HCT116 (cell line): ENCODE data around the gene TYMS. TPM values are rescaled to one million over a fixed set of nuclear protein-coding genes. Genes with fewer than 3 reads are reported as not detected.

Experiments
- ATAC-seq: fragments of 200-7000 bp; cut with Tn5 transposase; 2 replicates; pipeline ENCODE4 v1.9.1; 2020; ENCODE audit warnings: mild to moderate bottlenecking, moderate library complexity
- BruUV-seq: library from RNA; stranded (reverse); fragments of 400-500 nt; replicated peaks from 2 replicates; lab custom pipeline; 2021; lab: Mats Ljungman, UMichigan
- CTCF ChIA-PET: fragments of 300-600 bp; sonication (Branson Sonifier 250); formaldehyde crosslinking; loops from one replicate; lab custom pipeline; 2021; ENCODE audit warnings: antibody characterized with exemption; lab: Charles Lee
- POLR2A ChIA-PET: fragments of 300-600, 350-600 bp; sonication (Branson Sonifier 250); formaldehyde crosslinking; loops from one replicate; lab custom pipeline; 2021; ENCODE audit warnings: antibody characterized with exemption; lab: Charles Lee
- RAD21 ChIA-PET, 2 experiments: fragments of 300-600 bp; sonication (Branson Sonifier 250); formaldehyde crosslinking; loops; one replicate each; lab custom pipeline; 2023; ENCODE audit warnings: low total read pairs in 2 of 2; ENCODE audit not compliant: uncharacterized antibody in 2 of 2, unreplicated experiment in 2 of 2, low non-redundant PET in 1 of 2; lab: Charles Lee
- DNase-seq: peaks from one replicate; pipeline ENCODE4 v3.0.0-alpha.2; 2010; ENCODE audit warnings: low read depth, low spot score
- H2AFZ ChIP-seq: fragments of 200-600 bp; shearing (Covaris generic), sonication (generic); 2 replicates; pipeline ENCODE4 v1.6.1; 2017; ENCODE audit warnings: low read depth, mixed run types, mixed read lengths, antibody characterized with exemption, low read length; ENCODE audit not compliant: poor library complexity, severe bottlenecking
- H3K27ac ChIP-seq: 2 replicates; pipeline ENCODE4 v1.5.1; 2012; ENCODE audit warnings: low read depth, low read length
- H3K27me3 ChIP-seq: fragments of 200-600 bp; sonication (generic); 2 replicates; pipeline ENCODE4 v1.6.1; 2016; ENCODE audit warnings: mixed run types, low read length, mixed read lengths; ENCODE audit not compliant: insufficient read depth
- H3K36me3 ChIP-seq, 2 experiments: fragments of 200-500 bp in 1 of 2; fragments of 200-600 bp in 1 of 2; sonication (Bioruptor generic) in 1 of 2; sonication (generic) in 1 of 2; 2 replicates each; pipeline versions ENCODE4 v1.5.1 to v1.6.1; 2014 to 2016; ENCODE audit warnings: low read length in 2 of 2, inconsistent platforms in 1 of 2, mixed read lengths in 1 of 2, mixed run types in 1 of 2; ENCODE audit not compliant: insufficient read depth in 2 of 2, control insufficient read depth in 1 of 2
- H3K4me1 ChIP-seq, 2 experiments: fragments of 200-600 bp in 1 of 2; sonication (generic) in 1 of 2; 2 replicates each; pipeline versions ENCODE4 v1.5.1 to v1.6.1; 2012 to 2017; ENCODE audit warnings: low read length in 2 of 2, inconsistent platforms in 1 of 2, mild to moderate bottlenecking in 1 of 2, mixed read lengths in 1 of 2, mixed run types in 1 of 2, moderate library complexity in 1 of 2; ENCODE audit not compliant: insufficient read depth in 2 of 2, control insufficient read depth in 1 of 2
- H3K4me2 ChIP-seq: fragments of 200-600 bp; sonication (generic); 2 replicates; pipeline ENCODE4 v1.6.1; 2017; ENCODE audit warnings: mixed run types, low read length, mixed read lengths
- H3K4me3 ChIP-seq, 2 experiments: fragments of 200-600 bp in 1 of 2; sonication (generic) in 1 of 2; replicated peaks in 1 of 2; 2 replicates each; pipeline ENCODE4 v1.5.1; 2011 to 2016; ENCODE audit warnings: low read length in 2 of 2, control low read depth in 1 of 2, low read depth in 1 of 2, mild to moderate bottlenecking in 1 of 2, mixed read lengths in 1 of 2, mixed run types in 1 of 2
- H3K79me2 ChIP-seq: fragments of 200-600 bp; sonication (generic); 2 replicates; pipeline ENCODE4 v1.6.1; 2017; ENCODE audit warnings: mild to moderate bottlenecking, mixed run types, low read length, moderate library complexity, mixed read lengths; ENCODE audit not compliant: insufficient read depth
- H3K9ac ChIP-seq: fragments of 200-600 bp; sonication (generic); 2 replicates; pipeline ENCODE4 v1.6.1; 2016; ENCODE audit warnings: low read length, mixed read lengths
- H3K9me2 ChIP-seq: fragments of 200-600 bp; sonication (generic), shearing (Covaris generic); 2 replicates; pipeline ENCODE4 v1.6.1; 2017; ENCODE audit warnings: mixed run types, mild to moderate bottlenecking, moderate library complexity; ENCODE audit not compliant: insufficient read depth
- H3K9me3 ChIP-seq, 2 experiments: fragments of 200-500 bp in 1 of 2; fragments of 200-600 bp in 1 of 2; sonication (Bioruptor generic) in 1 of 2; sonication (generic) in 1 of 2; 2 replicates each; pipeline ENCODE4 v1.6.1; 2014 to 2017; ENCODE audit warnings: low read length in 2 of 2, mixed read lengths in 2 of 2, inconsistent platforms in 1 of 2, low read depth in 1 of 2, mild to moderate bottlenecking in 1 of 2, mixed run types in 1 of 2, moderate library complexity in 1 of 2; ENCODE audit not compliant: control insufficient read depth in 1 of 2, insufficient read depth in 1 of 2
- H4K20me1 ChIP-seq: fragments of 200-600 bp; sonication (generic), shearing (Covaris generic); 2 replicates; pipeline ENCODE4 v1.6.1; 2017; ENCODE audit warnings: mixed run types, mild to moderate bottlenecking, moderate library complexity; ENCODE audit not compliant: insufficient read depth
- CEBPB ChIP-seq: IDR thresholded peaks from 2 replicates; pipeline ENCODE4 v1.6.1; 2012; ENCODE audit warnings: low read depth
- EGR1 ChIP-seq: IDR thresholded peaks from 2 replicates; pipeline ENCODE4 v1.6.1; 2012; ENCODE audit warnings: low read depth
- FOSL1 ChIP-seq: IDR thresholded peaks from 2 replicates; pipeline ENCODE4 v1.6.1; 2012; ENCODE audit warnings: low read depth
- JUND ChIP-seq: IDR thresholded peaks from 2 replicates; pipeline ENCODE4 v1.6.1; 2012
- POLR2A ChIP-seq: IDR thresholded peaks from 2 replicates; pipeline ENCODE4 v1.7.0; 2011; ENCODE audit warnings: borderline replicate concordance; ENCODE audit not compliant: insufficient read depth, insufficient read length; ENCODE audit errors: extremely low read depth
- TCF7L2 ChIP-seq: IDR thresholded peaks from 2 replicates; pipeline ENCODE4 v1.7.0; 2011; ENCODE audit warnings: borderline replicate concordance, inconsistent platforms; ENCODE audit not compliant: insufficient read depth, insufficient read length; ENCODE audit errors: extremely low read depth
- YY1 ChIP-seq: IDR thresholded peaks from 2 replicates; pipeline ENCODE4 v1.6.1; 2011; ENCODE audit warnings: low read length, low read depth, moderate library complexity, mild to moderate bottlenecking; ENCODE audit not compliant: insufficient replicate concordance; ENCODE audit errors: extremely low read depth
- ZNF274 ChIP-seq: fragments of 200-500 bp; sonication (Bioruptor generic); IDR thresholded peaks from 2 replicates; pipeline ENCODE4 v1.6.1; 2014; ENCODE audit warnings: mild to moderate bottlenecking, low read depth, low read length, inconsistent platforms
- intact Hi-C: fragments of 100-400 bp; cut with micrococcal nuclease; formaldehyde crosslinking; loops from 2 replicates; pipeline ENCODE4 v1.10.0; 2022
- total RNA-seq: library from RNA; stranded (reverse); gene quantifications from one replicate; pipeline ENCODE4 v1.2.1, GENCODE V29; 2021; ENCODE audit not compliant: unreplicated experiment
- TF ChIP-seq, protein P1 (sequence below): IDR thresholded peaks from 2 replicates; pipeline ENCODE4 v1.6.1; 2011; ENCODE audit warnings: mild to moderate bottlenecking, low read length, moderate library complexity; ENCODE audit not compliant: insufficient replicate concordance; ENCODE audit errors: extremely low read depth
- TF ChIP-seq, protein P2 (sequence below): IDR thresholded peaks from 2 replicates; pipeline ENCODE4 v1.6.1; 2012; ENCODE audit warnings: low read depth
- TF ChIP-seq, protein P3 (sequence below): IDR thresholded peaks from 2 replicates; pipeline ENCODE4 v1.6.1; 2012

The TYMS gene
- total RNA-seq, 1 experiment from 2014 or later: 245 TPM

DNA sequence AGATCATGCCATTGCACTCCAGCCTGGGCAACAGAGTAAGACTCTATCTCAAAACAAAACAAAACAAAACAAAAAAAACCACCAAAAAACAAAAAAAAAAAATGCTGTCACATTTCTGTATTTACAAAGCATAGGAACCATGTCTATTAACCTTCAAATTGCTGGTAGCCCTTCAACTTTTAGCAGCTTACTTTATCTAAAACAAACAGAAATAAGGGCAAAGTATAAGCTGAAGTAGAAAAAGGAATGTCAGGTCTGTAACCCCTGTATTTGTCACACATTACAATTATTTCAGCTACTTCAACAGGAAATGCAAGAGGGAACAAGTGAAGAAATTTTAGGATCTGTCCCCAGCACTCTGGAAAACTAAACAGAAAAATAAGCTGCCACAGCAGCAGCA, 25.4 kb downstream of the TYMS start:
- RAD21 ChIA-PET: no interaction called here

More for the DNA sequence above, 25.4 kb downstream of the TYMS start:
- intact Hi-C loops: no loop called here
- DNase-seq (no peak), ATAC-seq (no peak)
- H3K4me1 ChIP-seq: no peaks in the 10 kb centered on the region
- no TSS peak for BruUV-seq
- H3K9ac ChIP-seq: no peak overlapping the region
- peaks cover 8 to 23% of the 10 kb centered on the region in 2 experiments for H3K36me3 ChIP-seq
- POLR2A ChIA-PET: no interaction called here
- CTCF ChIA-PET: no interaction called here
- H3K27ac ChIP-seq: no peak overlapping the region
- no peak overlapping the region for H3K4me3 ChIP-seq
- TF ChIP-seq POLR2A (no peak), CEBPB (no peak), EGR1 (no peak), TCF7L2 (no peak), FOSL1 (no peak), ZNF274 (no peak), YY1 (no peak), JUND (no peak)
- TF ChIP-seq, protein P1, sequence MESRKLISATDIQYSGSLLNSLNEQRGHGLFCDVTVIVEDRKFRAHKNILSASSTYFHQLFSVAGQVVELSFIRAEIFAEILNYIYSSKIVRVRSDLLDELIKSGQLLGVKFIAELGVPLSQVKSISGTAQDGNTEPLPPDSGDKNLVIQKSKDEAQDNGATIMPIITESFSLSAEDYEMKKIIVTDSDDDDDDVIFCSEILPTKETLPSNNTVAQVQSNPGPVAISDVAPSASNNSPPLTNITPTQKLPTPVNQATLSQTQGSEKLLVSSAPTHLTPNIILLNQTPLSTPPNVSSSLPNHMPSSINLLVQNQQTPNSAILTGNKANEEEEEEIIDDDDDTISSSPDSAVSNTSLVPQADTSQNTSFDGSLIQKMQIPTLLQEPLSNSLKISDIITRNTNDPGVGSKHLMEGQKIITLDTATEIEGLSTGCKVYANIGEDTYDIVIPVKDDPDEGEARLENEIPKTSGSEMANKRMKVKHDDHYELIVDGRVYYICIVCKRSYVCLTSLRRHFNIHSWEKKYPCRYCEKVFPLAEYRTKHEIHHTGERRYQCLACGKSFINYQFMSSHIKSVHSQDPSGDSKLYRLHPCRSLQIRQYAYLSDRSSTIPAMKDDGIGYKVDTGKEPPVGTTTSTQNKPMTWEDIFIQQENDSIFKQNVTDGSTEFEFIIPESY: no peak
- TF ChIP-seq, protein P2, sequence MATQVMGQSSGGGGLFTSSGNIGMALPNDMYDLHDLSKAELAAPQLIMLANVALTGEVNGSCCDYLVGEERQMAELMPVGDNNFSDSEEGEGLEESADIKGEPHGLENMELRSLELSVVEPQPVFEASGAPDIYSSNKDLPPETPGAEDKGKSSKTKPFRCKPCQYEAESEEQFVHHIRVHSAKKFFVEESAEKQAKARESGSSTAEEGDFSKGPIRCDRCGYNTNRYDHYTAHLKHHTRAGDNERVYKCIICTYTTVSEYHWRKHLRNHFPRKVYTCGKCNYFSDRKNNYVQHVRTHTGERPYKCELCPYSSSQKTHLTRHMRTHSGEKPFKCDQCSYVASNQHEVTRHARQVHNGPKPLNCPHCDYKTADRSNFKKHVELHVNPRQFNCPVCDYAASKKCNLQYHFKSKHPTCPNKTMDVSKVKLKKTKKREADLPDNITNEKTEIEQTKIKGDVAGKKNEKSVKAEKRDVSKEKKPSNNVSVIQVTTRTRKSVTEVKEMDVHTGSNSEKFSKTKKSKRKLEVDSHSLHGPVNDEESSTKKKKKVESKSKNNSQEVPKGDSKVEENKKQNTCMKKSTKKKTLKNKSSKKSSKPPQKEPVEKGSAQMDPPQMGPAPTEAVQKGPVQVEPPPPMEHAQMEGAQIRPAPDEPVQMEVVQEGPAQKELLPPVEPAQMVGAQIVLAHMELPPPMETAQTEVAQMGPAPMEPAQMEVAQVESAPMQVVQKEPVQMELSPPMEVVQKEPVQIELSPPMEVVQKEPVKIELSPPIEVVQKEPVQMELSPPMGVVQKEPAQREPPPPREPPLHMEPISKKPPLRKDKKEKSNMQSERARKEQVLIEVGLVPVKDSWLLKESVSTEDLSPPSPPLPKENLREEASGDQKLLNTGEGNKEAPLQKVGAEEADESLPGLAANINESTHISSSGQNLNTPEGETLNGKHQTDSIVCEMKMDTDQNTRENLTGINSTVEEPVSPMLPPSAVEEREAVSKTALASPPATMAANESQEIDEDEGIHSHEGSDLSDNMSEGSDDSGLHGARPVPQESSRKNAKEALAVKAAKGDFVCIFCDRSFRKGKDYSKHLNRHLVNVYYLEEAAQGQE: no peak
- TF ChIP-seq, protein P3, sequence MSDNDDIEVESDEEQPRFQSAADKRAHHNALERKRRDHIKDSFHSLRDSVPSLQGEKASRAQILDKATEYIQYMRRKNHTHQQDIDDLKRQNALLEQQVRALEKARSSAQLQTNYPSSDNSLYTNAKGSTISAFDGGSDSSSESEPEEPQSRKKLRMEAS: no peak
- H4K20me1 ChIP-seq: no peaks in the 10 kb centered on the region
- H2AFZ ChIP-seq: no peak overlapping the region
- H3K9me3 ChIP-seq: no peaks in the 10 kb centered on the region
- H3K79me2 ChIP-seq: no peaks in the 10 kb centered on the region
- no peaks in the 10 kb centered on the region for H3K9me2 ChIP-seq
- H3K4me2 ChIP-seq: no peak overlapping the region
- H3K27me3 ChIP-seq: no peaks in the 10 kb centered on the region
